Measurements from ENCODE around the gene DNASE1L3.

Gene DNASE1L3

GRCh38 chr3:58200121-58200709 lies 10.6 kb downstream of the DNASE1L3 start:
- DNase-seq (ENCODE audit: low read depth) = no peak

GRCh38 chr3:58198804-58199203 lies 12.0 kb downstream of the DNASE1L3 start:
- DNase-seq (ENCODE audit: low read depth) = no peak

GRCh38 chr3:58198362-58198761 lies 12.4 kb downstream of the DNASE1L3 start:
- no peak for DNase-seq (ENCODE audit: low read depth)

- no peak for DNase-seq (ENCODE audit: low read depth)
Measured at GRCh38 chr3:58197588-58197987, 13.2 kb downstream of the DNASE1L3 start.

DNA sequence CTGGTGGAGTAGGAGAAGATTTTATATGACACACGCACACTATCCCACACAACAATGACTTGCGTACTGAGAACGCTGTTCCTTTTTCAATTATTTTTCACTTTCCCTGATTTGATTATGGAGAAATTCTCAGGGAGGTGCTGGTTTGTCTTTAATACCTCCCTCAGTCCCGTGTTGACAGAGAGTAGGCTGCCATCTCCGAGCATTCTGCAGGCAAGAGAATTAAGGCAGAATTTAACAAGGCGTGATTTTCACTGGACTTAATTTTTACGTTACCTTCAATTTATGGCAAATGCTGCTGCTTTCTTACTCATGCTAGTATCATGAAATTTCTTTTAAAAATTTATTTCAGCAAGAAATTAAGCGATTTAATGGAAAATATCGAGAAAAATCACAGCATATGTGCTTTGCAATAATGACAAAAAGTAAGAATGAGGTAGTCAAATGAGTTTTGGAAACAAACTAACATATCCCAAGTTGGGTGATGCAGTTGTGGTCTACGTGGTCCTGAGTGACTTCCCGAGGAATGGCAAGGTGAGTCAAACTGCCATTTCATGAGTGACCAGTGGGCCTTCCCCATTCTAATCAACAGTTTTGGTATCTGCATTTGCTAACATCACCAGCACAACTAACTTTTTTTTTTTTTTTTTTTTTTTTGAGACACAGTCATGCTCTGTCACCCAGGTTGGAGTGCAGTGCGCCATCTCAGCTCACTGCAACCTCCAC lies 16.9 kb downstream of the DNASE1L3 start:
- DNase-seq (ENCODE audit: low read depth) = no peak

GRCh38 chr3:58192069-58192468 lies 18.7 kb downstream of the DNASE1L3 start:
- no peak for DNase-seq (ENCODE audit: low read depth)

- no peak for DNase-seq (ENCODE audit: low read depth)
Measured at GRCh38 chr3:58191361-58191991, 19.3 kb downstream of the DNASE1L3 start.

DNA sequence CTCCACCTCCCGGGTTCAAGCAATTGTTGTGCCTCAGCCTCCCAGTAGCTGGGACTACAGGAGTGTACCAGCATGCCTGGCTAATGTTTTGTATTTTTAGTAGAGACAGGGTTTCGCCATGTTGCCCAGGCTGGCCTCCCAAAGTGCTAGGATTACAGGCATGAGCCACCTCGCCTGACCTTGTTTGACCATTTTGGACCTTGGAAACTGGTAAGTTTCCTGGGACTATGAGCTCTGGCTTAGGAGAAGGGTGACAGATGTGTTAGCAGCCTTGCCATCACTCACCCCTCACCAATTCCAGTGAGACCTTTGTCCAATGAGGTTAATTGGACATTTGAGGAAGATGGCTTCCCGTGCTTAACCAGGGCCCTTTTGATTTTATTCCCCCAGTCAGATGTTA lies 19.9 kb downstream of the DNASE1L3 start:
- no peak for DNase-seq (ENCODE audit: low read depth)

DNA sequence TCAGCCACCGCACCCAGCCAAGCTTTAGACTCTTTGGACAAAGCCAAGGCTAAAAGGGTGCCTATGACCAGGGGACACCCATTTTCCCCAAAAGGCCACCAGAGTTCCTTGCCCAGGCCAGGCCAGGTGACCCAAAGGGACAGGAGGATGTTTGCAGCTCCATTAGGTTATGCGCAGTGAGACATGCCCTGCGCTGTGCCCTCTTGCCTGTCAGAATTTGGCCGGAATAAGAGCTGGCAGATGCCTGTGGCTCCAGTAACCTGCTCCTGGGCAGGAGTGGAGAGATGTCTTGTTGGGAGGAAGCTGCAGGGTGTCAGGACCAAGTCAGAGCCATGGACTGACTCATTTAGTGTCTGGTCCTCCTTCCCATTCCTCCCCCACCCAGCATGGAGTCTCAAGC lies 20.5 kb downstream of the DNASE1L3 start:
- no peak for DNase-seq (ENCODE audit: low read depth)

DNA sequence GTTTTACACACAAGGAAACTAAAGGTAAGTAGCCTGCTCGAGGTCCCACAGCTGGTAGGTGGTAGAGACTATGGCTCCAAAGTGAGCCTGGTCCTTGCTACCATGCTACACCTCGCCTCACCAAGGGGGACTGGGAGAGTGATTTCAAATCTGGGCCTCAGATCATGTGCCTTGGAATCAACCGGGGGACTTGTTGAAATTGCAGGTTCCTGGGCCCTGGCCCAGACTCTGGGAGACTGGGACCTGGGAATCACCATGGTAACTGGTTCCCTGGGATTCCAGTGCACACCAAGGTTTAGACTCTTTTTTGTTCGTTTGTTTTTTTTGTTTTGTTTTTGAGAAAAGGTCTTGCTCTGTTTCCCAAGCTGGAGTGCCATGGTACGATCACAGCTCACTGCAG lies 21.1 kb downstream of the DNASE1L3 start:
- DNase-seq (ENCODE audit: low read depth) = no peak

DNA sequence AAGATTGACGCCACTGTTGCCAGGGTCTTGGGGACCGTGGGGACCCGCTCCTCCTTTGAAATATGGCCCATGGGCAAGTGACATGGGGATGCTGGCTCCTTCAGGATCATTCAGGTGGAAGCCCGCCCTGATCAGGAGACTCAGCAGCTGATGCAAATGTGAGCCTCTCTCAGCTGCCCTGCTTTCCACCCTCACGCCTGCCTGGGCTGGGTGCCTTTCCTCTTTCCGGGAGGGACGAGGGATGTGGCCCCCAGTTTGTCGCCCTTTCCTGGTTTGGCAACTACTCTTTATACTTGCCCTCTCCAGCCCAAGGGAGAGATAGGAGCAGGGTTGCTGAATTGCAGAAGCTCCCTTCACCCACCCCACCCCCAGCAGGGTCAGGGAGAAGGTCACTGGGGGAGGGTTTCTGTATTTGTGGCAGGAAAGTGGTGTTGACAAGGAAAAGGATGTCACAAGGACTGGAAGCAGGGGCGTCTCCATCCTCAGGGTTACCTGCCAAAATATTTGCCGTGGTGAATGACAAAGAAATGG lies 21.8 kb downstream of the DNASE1L3 start:
- no peak for DNase-seq (ENCODE audit: low read depth)

GRCh38 chr3:58188173-58188564 lies 22.6 kb downstream of the DNASE1L3 start:
- no peak for DNase-seq (ENCODE audit: low read depth)

- no peak for DNase-seq (ENCODE audit: low read depth)
Measured at GRCh38 chr3:58184982-58185360, 25.8 kb downstream of the DNASE1L3 start.

DNA sequence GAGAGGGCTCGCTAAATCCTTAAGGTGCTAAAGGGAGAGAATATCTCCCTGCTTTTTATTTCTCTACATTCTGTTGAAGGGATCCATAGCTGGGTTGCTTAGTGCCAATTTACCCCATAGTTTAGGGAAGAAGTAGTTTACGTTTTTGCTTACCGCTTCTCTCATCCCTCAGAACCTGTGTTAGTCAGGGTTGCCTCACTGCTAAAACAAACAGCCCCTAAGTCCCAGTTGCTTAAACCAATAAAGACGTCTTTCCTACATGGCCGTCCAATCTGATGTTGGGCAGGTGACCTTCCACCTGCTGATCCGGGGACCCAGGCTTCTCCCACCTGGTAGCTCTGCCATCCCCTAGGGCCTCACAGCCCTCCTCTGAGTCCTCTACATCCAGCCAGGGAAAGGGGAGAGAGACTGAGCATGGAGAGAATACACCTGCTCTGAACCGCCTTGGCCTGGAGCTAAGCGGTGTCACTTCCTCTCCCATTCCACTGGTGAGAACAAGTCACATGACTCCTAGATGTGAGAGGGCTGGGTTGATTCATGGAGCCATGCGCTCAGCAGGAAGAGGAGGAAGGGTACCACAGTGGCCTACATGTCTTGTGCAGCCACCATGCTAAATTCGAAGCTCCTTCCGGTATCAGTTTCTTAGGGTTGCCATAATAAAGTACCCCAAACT lies 26.3 kb downstream of the DNASE1L3 start:
- DNase-seq (ENCODE audit: low read depth) = no peak

DNA sequence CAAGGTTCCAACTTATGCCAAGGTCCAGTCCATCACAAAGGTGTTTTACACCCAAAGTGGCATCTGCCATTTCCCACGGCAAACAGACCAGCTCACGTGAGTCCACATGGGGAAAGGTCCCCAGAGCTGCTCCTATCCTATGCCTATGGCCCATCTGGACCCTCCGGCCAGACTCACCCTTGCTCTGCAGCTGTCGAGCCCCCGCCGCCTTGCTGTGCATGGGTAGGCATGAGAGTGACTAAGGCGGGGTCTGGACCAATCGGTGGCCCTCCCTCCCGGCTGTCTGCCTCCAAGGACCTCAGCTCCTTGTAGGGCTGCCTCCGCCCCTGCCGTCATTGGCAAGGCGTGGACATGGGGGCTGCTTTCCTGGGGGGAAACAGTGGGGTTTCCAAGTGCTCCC lies 26.9 kb downstream of the DNASE1L3 start:
- DNase-seq (ENCODE audit: low read depth) = no peak

DNA sequence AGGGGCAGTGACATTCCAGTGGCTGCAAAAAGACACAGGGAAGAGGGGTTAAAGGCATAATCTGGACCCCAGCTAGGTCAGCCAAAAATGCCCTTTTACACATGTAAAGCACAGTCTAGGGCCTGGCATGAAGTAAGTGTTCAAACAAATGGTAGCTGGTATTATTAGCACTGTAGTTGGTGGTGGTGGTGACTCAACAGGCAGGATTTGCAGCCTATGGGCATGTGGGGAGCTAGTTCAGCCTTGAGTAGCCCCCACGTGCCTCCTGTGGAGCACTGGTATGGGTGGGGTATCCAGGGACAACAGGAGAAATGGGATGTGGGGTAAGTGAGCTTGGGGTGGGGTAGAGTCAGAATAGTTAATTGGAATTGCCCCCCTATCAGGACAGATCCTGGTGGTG lies 27.6 kb downstream of the DNASE1L3 start:
- DNase-seq (ENCODE audit: low read depth) = no peak

DNA sequence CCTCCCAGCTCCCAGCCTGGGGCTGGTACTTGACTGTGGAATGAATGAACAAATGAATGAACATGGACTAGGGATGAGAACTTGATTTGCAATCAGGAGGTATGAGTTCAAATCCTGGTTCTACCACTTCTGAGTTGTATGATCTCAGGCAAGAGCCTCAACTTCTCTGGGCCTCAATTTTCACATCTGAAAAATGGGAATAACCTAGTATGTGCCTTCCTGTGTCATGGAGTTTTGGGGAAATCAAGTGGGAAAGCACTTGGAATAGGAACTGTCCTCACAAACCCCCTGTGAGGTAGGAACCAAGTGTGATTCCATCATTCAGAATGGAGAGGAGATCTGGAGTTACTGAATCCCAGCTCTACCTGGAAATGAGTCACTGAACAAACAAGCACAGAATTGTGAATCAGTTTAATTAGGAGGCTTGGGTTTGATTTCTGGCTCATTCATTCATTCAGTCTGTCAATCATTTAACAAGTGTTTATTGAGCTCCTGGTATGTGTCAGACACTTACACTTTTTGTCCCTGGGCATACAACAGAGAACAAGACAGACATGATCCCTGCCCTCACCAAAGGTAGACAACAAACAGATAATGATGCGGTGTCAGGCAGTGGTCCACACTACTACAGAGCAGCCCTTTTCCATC lies 29.7 kb downstream of the DNASE1L3 start:
- DNase-seq (ENCODE audit: low read depth) = no peak

DNA sequence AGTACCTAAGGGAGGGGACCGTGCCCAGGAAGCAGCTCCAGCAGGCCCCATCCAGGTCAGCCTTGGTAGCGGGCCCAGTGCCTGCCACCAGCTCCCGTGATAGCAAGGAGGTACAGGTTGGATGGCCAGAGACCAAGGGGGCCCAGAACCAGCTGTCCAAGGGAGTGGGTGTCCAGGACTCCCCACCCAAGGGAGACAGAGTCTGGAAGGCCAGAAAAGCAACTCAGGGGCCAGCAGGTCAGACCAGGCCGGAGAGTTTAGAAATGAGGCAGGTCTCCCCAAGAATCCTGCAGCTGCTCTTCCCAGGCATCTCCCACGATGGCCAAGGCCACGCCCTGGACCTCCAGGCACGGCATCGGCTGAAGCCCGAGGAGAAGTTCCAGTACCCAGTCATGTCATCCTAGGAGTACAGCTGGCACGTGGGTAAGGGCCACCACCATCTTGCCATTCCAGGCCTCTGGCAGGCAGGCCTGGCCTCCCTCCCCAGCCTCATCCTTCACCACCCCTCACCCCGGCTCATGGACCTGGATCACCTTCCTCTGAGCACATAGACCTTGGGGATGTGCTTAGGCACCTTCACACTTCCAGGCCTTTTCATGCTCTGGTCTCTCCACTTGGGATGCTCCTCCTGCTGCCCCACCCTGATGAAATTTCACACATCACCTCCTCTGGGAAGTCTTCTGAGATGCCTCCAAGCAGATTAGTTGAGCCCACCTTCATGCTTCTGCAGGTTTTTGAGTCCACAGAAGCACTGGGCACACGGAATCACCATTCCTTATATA lies 30.5 kb downstream of the DNASE1L3 start:
- DNase-seq (ENCODE audit: low read depth) = no peak

DNA sequence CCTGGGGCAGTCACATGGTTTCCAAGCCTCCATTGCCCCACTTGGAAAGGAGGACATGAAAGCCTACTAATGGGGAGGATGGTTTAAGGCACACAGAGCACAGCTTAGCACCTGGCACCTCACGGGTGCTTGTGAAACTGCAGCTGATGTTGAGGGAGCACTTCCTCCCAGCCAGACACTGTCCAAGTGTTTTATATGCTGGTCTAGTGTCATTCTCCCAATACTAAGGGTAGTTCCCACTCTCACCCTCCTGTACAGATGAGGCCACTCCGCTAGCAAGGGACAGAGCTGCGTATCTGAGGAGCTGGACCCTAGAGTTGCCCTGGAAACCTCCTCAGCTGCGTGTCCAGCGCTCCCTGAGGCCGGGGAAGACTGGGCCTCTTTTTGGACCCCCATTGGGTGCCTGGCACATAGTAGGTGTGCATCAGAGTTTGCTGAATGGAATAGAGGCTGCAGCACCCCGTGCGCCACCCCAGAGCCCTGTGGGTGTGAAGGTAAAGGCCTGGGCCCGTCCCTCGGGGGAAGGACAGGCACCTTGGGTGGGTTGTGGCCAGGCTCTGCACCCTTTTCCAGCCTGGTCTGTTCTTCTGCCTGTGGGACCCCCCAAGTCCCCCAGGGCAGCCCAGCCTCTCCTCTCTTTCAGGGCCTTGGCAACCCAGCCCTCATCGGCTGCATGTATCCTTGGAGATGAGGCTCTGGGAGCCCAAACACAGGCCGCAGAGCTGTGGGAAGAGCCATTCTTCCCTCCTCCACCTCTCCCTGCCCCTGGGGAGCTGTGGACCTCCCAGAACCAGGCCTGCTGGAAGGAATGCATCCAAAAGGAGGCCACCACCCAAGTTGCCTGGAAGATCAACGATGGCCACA lies 31.3 kb downstream of the DNASE1L3 start:
- DNase-seq (ENCODE audit: low read depth) = no peak

DNA sequence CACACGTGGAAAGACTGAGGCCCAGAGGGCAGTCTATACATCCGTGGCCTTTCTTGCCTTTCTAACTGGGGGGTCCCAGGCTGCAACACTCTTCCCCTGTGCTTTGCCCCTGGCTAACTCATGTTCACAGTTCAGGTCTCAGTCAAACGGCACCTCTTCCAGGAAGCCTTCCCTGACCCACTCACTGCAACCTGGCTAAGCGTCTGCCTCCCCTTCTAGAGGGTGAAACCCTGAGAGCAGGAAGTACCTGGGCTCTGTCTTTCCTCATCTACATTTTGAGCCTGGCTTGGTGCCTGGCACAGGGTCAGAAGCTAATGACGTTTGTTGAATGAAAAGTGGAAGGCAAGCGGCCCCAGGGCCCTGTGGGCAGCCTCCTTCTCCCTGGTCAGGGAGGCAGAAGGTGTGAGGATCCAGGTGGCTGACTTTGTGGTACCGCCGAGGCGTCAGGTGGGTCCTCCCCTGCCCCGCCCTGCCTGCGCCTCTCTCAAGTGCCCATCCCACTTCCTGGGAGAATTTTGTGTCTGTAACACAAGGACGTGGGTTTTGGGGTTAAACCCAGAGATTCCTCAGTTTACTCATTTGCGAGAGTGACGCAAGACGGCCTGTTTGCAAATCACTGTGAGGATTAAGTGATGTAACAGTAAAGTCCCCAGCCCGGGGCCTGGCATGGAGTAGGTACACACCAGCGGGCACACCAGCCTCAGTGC lies 32.1 kb downstream of the DNASE1L3 start:
- no peak for DNase-seq (ENCODE audit: low read depth)

Data from activated T-cell treated with anti-CD3 and anti-CD28 coated beads for 48 hours (primary cell).